Kidney (tissue), 14 donors: ENCODE data around the gene PLD2. TPM values are rescaled to one million over a fixed set of nuclear protein-coding genes. Genes with fewer than 3 reads are reported as not detected.

Source experiments
- DNase-seq, 5 donors: peaks; one replicate each; pipeline ENCODE4 v3.0.0-alpha.2; 2013 to 2020
- FAIRE-seq: peaks from 2 replicates; lab custom pipeline; 2012; peaks lifted over from hg19 to GRCh38; lab: Jason Lieb, UNC
- H3K27ac ChIP-seq, 2 donors: one replicate each; pipeline ENCODE4 v1.7.0; 2013; ENCODE audit warnings: low read depth in 2 of 2, low read length in 2 of 2, inconsistent platforms in 1 of 2
- H3K27me3 ChIP-seq: one replicate; pipeline ENCODE4 v1.7.1; 2013; ENCODE audit warnings: low read length, inconsistent platforms; ENCODE audit not compliant: control insufficient read depth, insufficient read depth
- H3K36me3 ChIP-seq, 3 donors: one replicate each; pipeline versions ENCODE4 v1.7.0 to v1.7.1; 2013; ENCODE audit warnings: low read length in 3 of 3, control low read depth in 1 of 3, inconsistent platforms in 1 of 3; ENCODE audit not compliant: insufficient read depth in 3 of 3, control insufficient read depth in 2 of 3
- H3K4me1 ChIP-seq, 3 donors: one replicate each; pipeline versions ENCODE4 v1.7.0 to v1.7.1; 2013; ENCODE audit warnings: low read length in 3 of 3, inconsistent platforms in 1 of 3, low read depth in 1 of 3; ENCODE audit not compliant: control insufficient read depth in 2 of 3, insufficient read depth in 2 of 3
- H3K4me3 ChIP-seq, 3 donors: one replicate each; pipeline versions ENCODE4 v1.7.0 to v1.8.1; 2013; ENCODE audit warnings: low read length in 3 of 3, control low read depth in 1 of 3, inconsistent platforms in 1 of 3
- H3K9ac ChIP-seq, 3 donors: one replicate each; pipeline versions ENCODE4 v1.7.0 to v1.7.1; 2013; ENCODE audit warnings: low read length in 3 of 3, control low read depth in 1 of 3, inconsistent platforms in 1 of 3
- H3K9me3 ChIP-seq, 3 donors: one replicate each; pipeline versions ENCODE4 v1.7.0 to v1.7.1; 2013; ENCODE audit warnings: low read length in 3 of 3, control low read depth in 1 of 3, inconsistent platforms in 1 of 3; ENCODE audit not compliant: control insufficient read depth in 2 of 3, insufficient read depth in 1 of 3
- intact Hi-C: fragments of 100-400 bp; cut with DNase I; formaldehyde crosslinking; loops from one replicate; pipeline ENCODE4 v1.11.1; 2022
- polyA plus RNA-seq: library from polyadenylated mRNA; stranded (reverse); fragments of 350-450 nt; fragmentation: Illumina TruSeq; extraction: RNeasy Lipid Tissue Mini Kit (QIAGEN cat#74804); gene quantifications from one replicate; pipeline ENCODE4 v1.2.3, GENCODE V29; 2014; ENCODE audit warnings: low read depth, low replicate concordance; ENCODE audit not compliant: insufficient read depth
- total RNA-seq: library from RNA; stranded (reverse); fragmentation: NEBNext Ultra II Directional; extraction: Animal tissue kit (Norgen Biotek cat#: 25700); gene quantifications from one replicate; pipeline ENCODE4 v1.2.1, GENCODE V29; 2021
- TF ChIP-seq, protein P1 (sequence below): IDR thresholded peaks from 3 replicates; pipeline ENCODE4 v1.5.1; 2012; ENCODE audit warnings: mild to moderate bottlenecking, moderate library complexity, borderline replicate concordance; ENCODE audit not compliant: insufficient read depth; ENCODE audit errors: extremely low read depth
- donor health status: control.
- donor health status: control.
- donor health status: control.
- donor health status: control.
- donor health status: control.
- donor health status: DM: yes; HTN: yes; CAD: no.
- donor health status: Normal renal cell carcinoma (clear cell type).

The PLD2 gene
- total and polyA plus RNA-seq, 2 donors from 2014 or later = 9.2 to 45.4 TPM

DNA sequence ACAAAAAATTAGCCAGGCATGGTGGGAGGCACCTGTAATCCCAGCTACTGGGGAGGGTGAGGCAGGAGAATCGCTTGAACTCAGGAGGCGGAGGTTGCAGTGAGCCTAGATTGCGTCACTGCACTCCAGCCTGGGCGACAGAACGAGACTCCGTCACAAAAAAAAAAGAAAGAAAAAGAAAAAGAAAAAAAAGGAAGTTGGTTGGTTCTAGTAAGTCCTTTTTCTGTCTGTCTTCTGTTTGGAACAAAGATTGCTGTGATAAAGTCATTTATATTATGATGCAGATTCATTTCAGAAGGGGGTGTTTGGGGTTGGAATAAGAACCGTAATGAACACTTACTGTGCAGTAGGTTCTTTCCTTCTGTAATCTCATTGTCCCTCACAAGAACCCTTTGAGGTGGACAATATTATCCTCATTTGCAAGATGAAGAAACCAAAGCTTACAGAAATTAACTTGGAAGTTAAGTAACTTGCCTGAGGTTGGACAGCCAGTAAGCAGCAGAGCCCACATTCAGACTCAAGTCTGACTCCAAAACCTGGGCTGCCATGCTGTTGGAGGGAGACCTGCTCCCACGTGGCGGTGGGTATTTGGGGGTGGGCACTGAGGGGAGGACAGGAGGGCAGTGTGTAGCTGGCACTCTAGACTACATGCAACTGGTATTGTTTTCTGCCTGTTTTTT is 36.5 kb downstream of the PLD2 start:
- Histone ChIP-seq H3K27ac (no peak overlapping the region), H3K4me1 (peaks cover 0 to 21% (median 14%) of the 10 kb centered on the region in 3 donors), H3K4me3 (no peak overlapping the region), H3K27me3 (no peaks in the 10 kb centered on the region), H3K9me3 (no peaks in the 10 kb centered on the region), H3K9ac (no peak overlapping the region), H3K36me3 (peaks cover 0 to 2% (median 0%) of the 10 kb centered on the region in 3 donors)
- TF ChIP-seq, protein P1, sequence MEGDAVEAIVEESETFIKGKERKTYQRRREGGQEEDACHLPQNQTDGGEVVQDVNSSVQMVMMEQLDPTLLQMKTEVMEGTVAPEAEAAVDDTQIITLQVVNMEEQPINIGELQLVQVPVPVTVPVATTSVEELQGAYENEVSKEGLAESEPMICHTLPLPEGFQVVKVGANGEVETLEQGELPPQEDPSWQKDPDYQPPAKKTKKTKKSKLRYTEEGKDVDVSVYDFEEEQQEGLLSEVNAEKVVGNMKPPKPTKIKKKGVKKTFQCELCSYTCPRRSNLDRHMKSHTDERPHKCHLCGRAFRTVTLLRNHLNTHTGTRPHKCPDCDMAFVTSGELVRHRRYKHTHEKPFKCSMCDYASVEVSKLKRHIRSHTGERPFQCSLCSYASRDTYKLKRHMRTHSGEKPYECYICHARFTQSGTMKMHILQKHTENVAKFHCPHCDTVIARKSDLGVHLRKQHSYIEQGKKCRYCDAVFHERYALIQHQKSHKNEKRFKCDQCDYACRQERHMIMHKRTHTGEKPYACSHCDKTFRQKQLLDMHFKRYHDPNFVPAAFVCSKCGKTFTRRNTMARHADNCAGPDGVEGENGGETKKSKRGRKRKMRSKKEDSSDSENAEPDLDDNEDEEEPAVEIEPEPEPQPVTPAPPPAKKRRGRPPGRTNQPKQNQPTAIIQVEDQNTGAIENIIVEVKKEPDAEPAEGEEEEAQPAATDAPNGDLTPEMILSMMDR = no peak
- DNase-seq (no peak), FAIRE-seq (no peak)
- intact Hi-C loops = no loop called here

- peaks cover 0 to 16% (median 13%) of the 10 kb centered on the region in 3 donors for H3K4me1 ChIP-seq
- no peak overlapping the region for H3K4me3 ChIP-seq
- FAIRE-seq (no peak), DNase-seq (no peak)
- H3K27me3 ChIP-seq = no peaks in the 10 kb centered on the region
- no peak overlapping the region for H3K27ac ChIP-seq
- H3K36me3 ChIP-seq = peaks cover 0 to 2% (median 0%) of the 10 kb centered on the region in 3 donors
- no peak overlapping the region for H3K9ac ChIP-seq
- no peaks in the 10 kb centered on the region for H3K9me3 ChIP-seq
- TF ChIP-seq, protein P1 = no peak
- intact Hi-C loops = no loop called here
These were observed 38.2 kb downstream of the PLD2 start for GRCh38 chr17:4845118-4845517.

- H3K36me3 ChIP-seq = peaks cover 0 to 2% (median 0%) of the 10 kb centered on the region in 3 donors
- H3K4me1 ChIP-seq = peaks cover 0 to 23% (median 18%) of the 10 kb centered on the region in 3 donors
- peak in 1 of 5 donors; percentile 53 for DNase-seq
- H3K4me3 ChIP-seq = no peak overlapping the region
- no peaks in the 10 kb centered on the region for H3K27me3 ChIP-seq
- no peak for FAIRE-seq
- TF ChIP-seq, protein P1 = no peak
- H3K27ac ChIP-seq = no peak overlapping the region
- H3K9me3 ChIP-seq = no peaks in the 10 kb centered on the region
- intact Hi-C loops = no loop called here
- H3K9ac ChIP-seq = no peak overlapping the region
These were observed 39.9 kb downstream of the PLD2 start for GRCh38 chr17:4846635-4847390.
